OCI-LY3 (cell line): ENCODE data around the gene SSR1.
"Not testable (repeated sequence)": the region's sequence is repeated elsewhere in the genome, so short reads cannot be mapped to it uniquely, and the experiment has no call there.

Experiments used
- H2AFZ ChIP-seq: fragments of 200-600, 300-600 bp; shearing (Covaris generic); 2 replicates; pipeline ENCODE4 v1.6.0; 2014; ENCODE audit warnings: antibody characterized with exemption, low read depth, low read length
- H3K27ac ChIP-seq: fragments of 200-600, 300-600 bp; sonication (generic); 2 replicates; pipeline ENCODE4 v1.5.1; 2014; ENCODE audit warnings: mild to moderate bottlenecking, low read length, moderate library complexity, mixed read lengths
- H3K27me3 ChIP-seq: fragments of 200-600, 300-600 bp; sonication (generic); 2 replicates; pipeline ENCODE4 v1.6.1; 2014; ENCODE audit warnings: low read depth, low read length, mixed read lengths
- H3K36me3 ChIP-seq: fragments of 200-600, 300-600 bp; sonication (generic); replicated peaks from 2 replicates; pipeline ENCODE3; 2014; ENCODE audit warnings: low read depth, low read length, mixed read lengths
- H3K4me1 ChIP-seq: fragments of 300-600, 200-600 bp; sonication (generic); 2 replicates; pipeline ENCODE4 v1.6.1; 2014; ENCODE audit warnings: low read length, mixed read lengths
- H3K4me2 ChIP-seq: fragments of 200-600, 300-600 bp; sonication (generic); 2 replicates; pipeline ENCODE4 v1.6.1; 2014; ENCODE audit warnings: low read length, mixed read lengths
- H3K4me3 ChIP-seq: fragments of 300-600, 200-600 bp; sonication (generic); 2 replicates; pipeline ENCODE4 v1.5.1; 2014; ENCODE audit warnings: antibody characterized with exemption, mild to moderate bottlenecking, low read length, moderate library complexity
- H3K79me2 ChIP-seq: fragments of 300-600, 200-600 bp; shearing (Covaris generic); 2 replicates; pipeline ENCODE4 v1.6.1; 2014; ENCODE audit warnings: mild to moderate bottlenecking, low read length, mixed read lengths
- H3K9ac ChIP-seq: fragments of 300-600, 200-600 bp; shearing (Covaris generic); 2 replicates; pipeline ENCODE4 v1.6.0; 2014; ENCODE audit warnings: mild to moderate bottlenecking, low read length, moderate library complexity
- H3K9me3 ChIP-seq: fragments of 200-600, 300-600 bp; shearing (Covaris generic); 2 replicates; pipeline ENCODE4 v1.6.1; 2014; ENCODE audit warnings: low read length, mixed read lengths; ENCODE audit not compliant: insufficient read depth
- H4K20me1 ChIP-seq: fragments of 200-600, 300-600 bp; sonication (generic); 2 replicates; pipeline ENCODE4 v1.6.1; 2016; ENCODE audit warnings: low read length, mixed read lengths; ENCODE audit not compliant: insufficient read depth
- EZH2phosphoT487 ChIP-seq: fragments of 200-600 bp; shearing (Covaris generic); IDR thresholded peaks from 2 replicates; pipeline ENCODE4 v1.6.1; 2018; ENCODE audit warnings: antibody characterized with exemption, mixed run types, low read depth
- TF ChIP-seq, protein P1 (sequence below): fragments of 200-600, 300-600 bp; sonication (generic); IDR thresholded peaks from 2 replicates; pipeline ENCODE4 v1.5.1; 2014; ENCODE audit warnings: antibody characterized with exemption, low read length, low read depth

The SSR1 gene

GRCh38 chr6:7264686-7265384, 48.2 kb downstream of the SSR1 start:
- no peak overlapping the region for H3K27ac ChIP-seq
- H2AFZ ChIP-seq = no peak overlapping the region
- H4K20me1 ChIP-seq = no peaks in the 10 kb centered on the region

DNA sequence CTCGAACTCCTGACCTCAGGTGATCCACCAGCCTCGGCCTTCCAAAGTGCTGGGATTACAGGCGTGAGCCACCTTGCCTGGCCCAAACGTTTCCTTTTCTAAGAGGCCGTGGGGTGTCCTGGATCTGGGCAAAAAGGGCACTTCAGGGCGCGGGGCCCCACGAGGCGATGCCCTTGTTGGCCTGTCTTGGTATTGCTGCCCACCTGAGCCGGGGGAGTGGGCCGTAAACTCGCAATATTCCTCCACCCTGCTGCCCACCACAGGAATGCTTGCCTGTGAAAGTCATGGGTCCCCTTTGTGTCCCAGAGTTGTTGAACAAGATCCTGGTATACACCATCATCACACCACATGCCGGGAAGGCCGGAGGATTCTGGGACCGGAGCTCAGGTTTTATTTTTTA, 49.0 kb downstream of the SSR1 start:
- Histone ChIP-seq H2AFZ (no peak overlapping the region), H3K4me3 (no peak overlapping the region), H3K27me3 (peaks cover 13% of the 10 kb centered on the region), H3K27ac (no peak overlapping the region), H3K4me1 (peaks cover 9% of the 10 kb centered on the region), H4K20me1 (no peaks in the 10 kb centered on the region), H3K9me3 (no peaks in the 10 kb centered on the region), H3K9ac (no peak overlapping the region), H3K79me2 (no peaks in the 10 kb centered on the region), H3K36me3 (no peaks in the 10 kb centered on the region), H3K4me2 (no peak overlapping the region)
- TF ChIP-seq EZH2phosphoT487 = no peak
- TF ChIP-seq, protein P1, sequence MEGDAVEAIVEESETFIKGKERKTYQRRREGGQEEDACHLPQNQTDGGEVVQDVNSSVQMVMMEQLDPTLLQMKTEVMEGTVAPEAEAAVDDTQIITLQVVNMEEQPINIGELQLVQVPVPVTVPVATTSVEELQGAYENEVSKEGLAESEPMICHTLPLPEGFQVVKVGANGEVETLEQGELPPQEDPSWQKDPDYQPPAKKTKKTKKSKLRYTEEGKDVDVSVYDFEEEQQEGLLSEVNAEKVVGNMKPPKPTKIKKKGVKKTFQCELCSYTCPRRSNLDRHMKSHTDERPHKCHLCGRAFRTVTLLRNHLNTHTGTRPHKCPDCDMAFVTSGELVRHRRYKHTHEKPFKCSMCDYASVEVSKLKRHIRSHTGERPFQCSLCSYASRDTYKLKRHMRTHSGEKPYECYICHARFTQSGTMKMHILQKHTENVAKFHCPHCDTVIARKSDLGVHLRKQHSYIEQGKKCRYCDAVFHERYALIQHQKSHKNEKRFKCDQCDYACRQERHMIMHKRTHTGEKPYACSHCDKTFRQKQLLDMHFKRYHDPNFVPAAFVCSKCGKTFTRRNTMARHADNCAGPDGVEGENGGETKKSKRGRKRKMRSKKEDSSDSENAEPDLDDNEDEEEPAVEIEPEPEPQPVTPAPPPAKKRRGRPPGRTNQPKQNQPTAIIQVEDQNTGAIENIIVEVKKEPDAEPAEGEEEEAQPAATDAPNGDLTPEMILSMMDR = no peak

More at GRCh38 chr6:7264686-7265384, 48.2 kb downstream of the SSR1 start:
- Histone ChIP-seq H3K36me3 (no peaks in the 10 kb centered on the region), H3K79me2 (no peaks in the 10 kb centered on the region), H3K4me3 (no peak overlapping the region), H3K9ac (no peak overlapping the region), H3K4me2 (no peak overlapping the region), H3K9me3 (no peaks in the 10 kb centered on the region), H3K4me1 (peaks cover 9% of the 10 kb centered on the region), H3K27me3 (peaks cover 12% of the 10 kb centered on the region)
- TF ChIP-seq EZH2phosphoT487 = no peak
- TF ChIP-seq, protein P1 = no peak

DNA sequence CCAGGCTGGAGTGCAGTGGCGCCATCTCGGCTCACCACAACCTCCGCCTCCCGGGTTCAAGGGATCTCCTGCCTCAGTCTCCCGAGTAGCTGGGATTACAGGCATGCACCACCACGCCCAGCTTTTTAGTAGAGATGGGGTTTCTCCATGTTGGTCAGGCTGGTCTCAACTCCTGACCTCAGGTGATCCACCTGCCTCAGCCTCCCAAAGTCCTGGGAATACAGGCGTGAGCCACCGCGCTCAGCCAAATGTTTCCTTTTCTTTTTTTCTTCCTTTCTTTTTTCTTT, 49.5 kb downstream of the SSR1 start:
- H3K36me3 ChIP-seq, H3K9me3 ChIP-seq, H4K20me1 ChIP-seq, H3K79me2 ChIP-seq, H3K4me1 ChIP-seq, H3K4me3 ChIP-seq, H2AFZ ChIP-seq, H3K4me2 ChIP-seq, H3K9ac ChIP-seq, H3K27ac ChIP-seq: not testable (repeated sequence)
- H3K27me3 ChIP-seq = peaks cover 13% of the 10 kb centered on the region

- H4K20me1 ChIP-seq = no peaks in the 10 kb centered on the region
- H3K36me3 ChIP-seq = no peaks in the 10 kb centered on the region
- H3K9me3 ChIP-seq = no peaks in the 10 kb centered on the region
- peaks cover 9% of the 10 kb centered on the region for H3K4me1 ChIP-seq
- H3K4me3 ChIP-seq = no peak overlapping the region
- H3K79me2 ChIP-seq = no peaks in the 10 kb centered on the region
- H3K27ac ChIP-seq = no peak overlapping the region
- no peak overlapping the region for H3K9ac ChIP-seq
- TF ChIP-seq, protein P1 = no peak
- no peak for TF ChIP-seq EZH2phosphoT487
- peaks cover 13% of the 10 kb centered on the region for H3K27me3 ChIP-seq
- H3K4me2 ChIP-seq = no peak overlapping the region
- H2AFZ ChIP-seq = no peak overlapping the region
Measured at GRCh38 chr6:7262746-7263518, 50.1 kb downstream of the SSR1 start.
